Subcutaneous adipose tissue (tissue), 4 donors: ENCODE results near the gene KRTAP12-3. TPM values are rescaled to one million over a fixed set of nuclear protein-coding genes. Genes with fewer than 3 reads are reported as not detected.

ENCODE experiments used
- total RNA-seq, 4 donors: library from RNA; depleted of rRNA; stranded (reverse); fragments of >200 nt; gene quantifications; one replicate each; pipeline ENCODE4 v1.1.0, GENCODE V29; 2016
- TF ChIP-seq, protein P1 (sequence below): fragments of 450-650 bp; IDR thresholded peaks from one replicate; pipeline ENCODE4 v1.5.1; 2016; ENCODE audit warnings: low read depth, mild to moderate bottlenecking, control low read depth, antibody characterized with exemption, moderate library complexity

The KRTAP12-3 gene
- total RNA-seq, 4 donors from 2014 or later = not detected

DNA sequence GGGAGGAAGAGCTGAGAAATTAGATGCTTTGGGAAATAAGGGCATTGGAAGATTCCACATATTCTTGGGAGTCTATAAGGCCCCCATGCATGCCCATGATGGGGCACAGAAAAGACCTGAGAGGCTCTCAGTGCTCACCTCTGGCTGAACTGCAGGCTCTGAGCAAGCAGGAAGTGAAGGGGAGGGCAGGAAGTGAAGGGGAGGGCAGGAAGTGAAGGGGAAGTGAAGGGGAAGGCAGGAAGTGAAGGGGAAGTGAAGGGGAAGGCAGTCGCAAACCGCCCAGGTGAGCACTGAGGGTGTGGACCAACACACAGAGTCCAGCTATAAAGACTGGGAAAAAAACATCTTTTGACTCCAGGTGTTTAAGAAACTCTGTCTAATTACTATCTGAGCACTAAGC is 27.3 kb upstream of the KRTAP12-3 start:
- TF ChIP-seq, protein P1, sequence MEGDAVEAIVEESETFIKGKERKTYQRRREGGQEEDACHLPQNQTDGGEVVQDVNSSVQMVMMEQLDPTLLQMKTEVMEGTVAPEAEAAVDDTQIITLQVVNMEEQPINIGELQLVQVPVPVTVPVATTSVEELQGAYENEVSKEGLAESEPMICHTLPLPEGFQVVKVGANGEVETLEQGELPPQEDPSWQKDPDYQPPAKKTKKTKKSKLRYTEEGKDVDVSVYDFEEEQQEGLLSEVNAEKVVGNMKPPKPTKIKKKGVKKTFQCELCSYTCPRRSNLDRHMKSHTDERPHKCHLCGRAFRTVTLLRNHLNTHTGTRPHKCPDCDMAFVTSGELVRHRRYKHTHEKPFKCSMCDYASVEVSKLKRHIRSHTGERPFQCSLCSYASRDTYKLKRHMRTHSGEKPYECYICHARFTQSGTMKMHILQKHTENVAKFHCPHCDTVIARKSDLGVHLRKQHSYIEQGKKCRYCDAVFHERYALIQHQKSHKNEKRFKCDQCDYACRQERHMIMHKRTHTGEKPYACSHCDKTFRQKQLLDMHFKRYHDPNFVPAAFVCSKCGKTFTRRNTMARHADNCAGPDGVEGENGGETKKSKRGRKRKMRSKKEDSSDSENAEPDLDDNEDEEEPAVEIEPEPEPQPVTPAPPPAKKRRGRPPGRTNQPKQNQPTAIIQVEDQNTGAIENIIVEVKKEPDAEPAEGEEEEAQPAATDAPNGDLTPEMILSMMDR = no peak

DNA sequence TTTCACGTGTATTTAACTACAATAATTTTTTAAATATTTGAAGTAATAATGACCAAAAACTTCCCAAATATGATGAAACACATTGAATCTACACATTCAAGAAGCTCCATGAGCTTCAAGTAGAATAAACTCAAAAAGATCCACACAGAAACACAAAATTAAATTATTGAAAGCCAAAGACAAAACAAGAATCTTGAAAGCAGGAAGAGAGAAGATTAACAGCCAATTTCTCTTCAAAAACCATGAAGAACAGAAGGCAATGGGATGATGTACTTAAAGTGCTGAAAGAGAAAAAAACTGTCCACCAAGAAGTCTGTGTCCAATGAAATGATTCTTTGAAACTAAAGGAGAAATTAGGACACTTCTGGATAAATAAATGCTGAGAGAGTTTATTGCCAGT is 25.7 kb upstream of the KRTAP12-3 start:
- TF ChIP-seq, protein P1 = no peak

DNA sequence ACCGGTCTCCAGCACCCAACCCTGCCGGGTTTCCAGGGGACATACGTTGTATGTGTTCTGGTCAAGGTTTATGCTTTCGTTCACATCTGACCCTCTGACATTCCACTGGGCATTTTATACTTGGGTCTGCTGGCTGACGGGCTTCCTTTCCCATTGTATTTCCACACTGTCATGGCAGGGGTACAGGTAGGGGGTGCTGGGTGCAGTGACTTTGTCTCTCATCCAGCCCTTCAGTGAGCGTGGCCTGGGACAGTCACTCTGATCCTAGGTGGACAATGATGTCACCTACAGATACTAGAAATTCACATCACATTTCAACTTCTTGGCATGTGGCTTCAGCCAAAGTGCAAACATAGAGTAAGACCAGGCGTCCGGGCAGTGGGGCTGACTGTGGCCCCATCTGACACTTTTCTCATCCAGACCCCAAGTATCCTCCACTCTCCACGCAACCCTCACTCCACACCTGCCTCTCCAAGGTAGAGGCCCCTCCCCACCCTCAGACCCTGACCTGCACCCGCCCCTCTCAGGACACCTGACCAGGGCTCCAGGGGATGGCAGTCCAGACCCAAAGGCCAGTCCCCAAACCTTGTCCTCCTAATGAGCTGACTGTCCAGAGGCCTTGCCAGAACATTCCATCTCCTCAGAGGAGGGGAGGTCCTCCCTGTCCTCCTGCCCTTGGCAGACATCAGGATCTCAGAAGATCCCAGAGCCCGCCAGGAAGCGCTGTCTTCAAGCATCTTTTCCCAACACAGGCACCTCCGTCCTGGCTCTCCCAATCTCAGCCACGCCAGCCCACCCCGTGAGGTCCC is 21.3 kb upstream of the KRTAP12-3 start:
- TF ChIP-seq, protein P1 = no peak

DNA sequence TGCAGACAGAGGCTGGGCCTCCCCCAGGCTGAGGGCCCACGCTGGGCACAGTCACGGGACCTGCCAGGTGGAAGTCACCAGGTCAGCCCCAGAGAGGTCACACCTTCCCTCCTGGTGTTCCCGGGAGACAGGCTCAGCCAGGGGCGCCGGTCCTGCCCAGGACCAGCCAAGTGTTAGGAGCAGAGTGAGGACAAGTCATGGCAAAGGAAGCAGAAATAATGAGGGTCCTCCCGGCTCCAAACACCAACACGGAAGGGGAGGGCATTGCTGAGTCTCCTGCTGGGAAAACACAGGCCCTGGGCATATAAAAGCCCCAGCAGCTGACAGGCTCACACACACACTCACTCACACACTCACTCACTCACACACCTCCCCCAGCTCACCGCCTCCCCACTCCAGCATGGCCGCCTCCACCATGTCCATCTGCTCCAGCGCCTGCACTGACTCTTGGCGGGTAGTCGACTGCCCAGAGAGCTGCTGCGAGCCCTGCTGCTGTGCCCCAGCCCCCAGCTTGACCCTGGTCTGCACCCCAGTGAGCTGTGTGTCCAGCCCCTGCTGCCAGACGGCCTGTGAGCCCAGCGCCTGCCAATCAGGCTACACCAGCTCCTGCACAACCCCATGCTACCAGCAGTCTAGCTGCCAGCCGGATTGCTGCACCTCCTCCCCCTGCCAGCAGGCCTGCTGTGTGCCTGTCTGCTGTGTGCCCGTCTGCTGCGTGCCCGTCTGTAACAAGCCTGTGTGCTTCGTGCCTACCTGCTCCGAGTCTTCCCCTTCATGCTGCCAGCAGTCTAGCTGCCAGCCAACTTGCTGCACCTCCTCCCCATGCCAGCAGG is 20.5 kb upstream of the KRTAP12-3 start, which contains the start of gene KRTAP10-10:
TSS of gene KRTAP10-10 (plus strand) at position 339 of the 833 bp plus-strand sequence. CDS start at position 401, 62 bp downstream.
- TF ChIP-seq, protein P1 = no peak

DNA sequence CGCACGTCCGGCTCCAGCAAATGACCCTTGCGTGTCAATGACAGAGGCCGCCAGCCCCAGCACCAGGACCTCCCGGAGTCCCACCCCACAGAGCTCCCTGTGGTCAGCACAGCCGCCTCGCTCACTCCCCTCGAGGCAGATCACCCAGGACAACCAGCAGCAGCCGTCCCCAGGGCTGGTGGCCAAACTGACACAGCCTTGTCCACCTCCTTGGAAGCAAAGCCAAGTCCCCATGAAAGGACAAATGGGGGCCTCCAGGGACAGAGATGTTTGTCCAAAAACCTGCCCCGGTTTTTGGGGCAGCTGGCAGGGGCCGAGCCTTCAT is 18.4 kb upstream of the KRTAP12-3 start:
- TF ChIP-seq, protein P1 = no peak

DNA sequence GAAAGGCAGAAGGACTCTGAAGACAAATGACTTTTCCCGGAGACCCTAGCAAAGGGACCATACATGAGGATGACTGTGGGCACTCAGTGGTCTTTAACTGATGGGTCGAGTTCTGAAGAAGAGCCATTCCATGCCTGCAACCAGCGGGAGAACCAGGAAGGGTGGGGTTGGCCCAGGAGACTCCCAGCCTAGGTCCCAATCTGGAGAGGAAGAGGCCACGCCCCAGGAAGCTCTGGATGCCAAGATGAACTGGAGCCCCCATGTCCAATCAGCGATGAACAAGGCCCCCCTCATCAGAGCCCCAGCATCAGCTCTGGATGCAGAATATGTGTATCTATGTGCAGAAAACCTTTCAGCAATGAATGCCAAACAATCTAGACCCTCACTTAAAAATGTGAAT is 17.0 kb upstream of the KRTAP12-3 start:
- TF ChIP-seq, protein P1 = no peak

DNA sequence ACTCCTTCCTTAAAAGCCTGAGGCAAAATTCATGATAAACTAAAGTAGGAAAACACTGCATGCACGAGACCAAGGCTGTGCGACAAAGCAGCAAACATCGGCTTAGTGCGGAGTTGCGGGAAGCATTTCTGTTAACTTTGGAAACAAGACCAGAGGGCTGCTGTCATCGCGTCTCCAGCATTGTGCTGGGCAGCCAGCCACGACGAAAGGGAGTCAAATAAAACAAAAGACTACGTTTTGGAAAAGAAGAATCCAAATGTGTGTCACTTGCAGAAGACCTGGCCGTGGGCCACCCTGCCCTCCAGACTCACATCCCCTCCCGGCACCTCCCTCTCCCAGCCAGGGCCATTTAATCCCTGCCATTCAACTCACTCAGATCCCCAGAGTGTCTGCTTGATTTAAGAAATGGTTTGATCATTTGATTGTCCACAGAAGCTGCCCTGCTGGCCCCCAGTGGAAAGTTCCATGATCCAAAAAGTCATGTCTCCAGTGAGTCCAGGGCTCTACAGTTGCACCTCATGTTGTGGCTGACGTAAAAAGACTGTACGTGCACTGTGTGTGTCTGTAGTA is 13.9 kb upstream of the KRTAP12-3 start:
- TF ChIP-seq, protein P1 = no peak
